IMR-90 (cell line): ENCODE results near the gene PPP2R2D. TPM values are rescaled to one million over a fixed set of nuclear protein-coding genes. Genes with fewer than 3 reads are reported as not detected.

Experiments used
- ATAC-seq: fragments of 200-7000 bp; cut with Tn5 transposase; 2 replicates; pipeline ENCODE4 v1.9.1; 2020; ENCODE audit warnings: low read depth, mild to moderate bottlenecking, moderate library complexity
- BruUV-seq: library from RNA; stranded (reverse); fragments of 400-500 nt; replicated peaks from 2 replicates; lab custom pipeline; 2021; lab: Mats Ljungman, UMichigan
- CTCF ChIA-PET: fragments of 300-600 bp; formaldehyde crosslinking; extraction: SDS; loops from one replicate; lab custom pipeline; 2021; ENCODE audit warnings: antibody characterized with exemption; lab: Yijun Ruan, JAX
- POLR2A ChIA-PET: fragments of 300-600 bp; sonication (Branson Sonifier 250); formaldehyde crosslinking; loops from one replicate; lab custom pipeline; 2022; ENCODE audit warnings: antibody characterized with exemption; ENCODE audit not compliant: unreplicated experiment; lab: Charles Lee
- DNase-seq: peaks from one replicate; pipeline ENCODE4 v3.0.0; 2013
- H2AFZ ChIP-seq: replicated peaks from 2 replicates; pipeline ENCODE3; 2013; ENCODE audit warnings: low read length, mild to moderate bottlenecking; ENCODE audit not compliant: poor library complexity
- H2AK5ac ChIP-seq: 2 replicates; pipeline ENCODE4 v1.6.1; 2013; ENCODE audit warnings: low read depth, low read length, inconsistent platforms
- H2AK9ac ChIP-seq: replicated peaks from 2 replicates; pipeline ENCODE3; 2013; ENCODE audit warnings: mild to moderate bottlenecking, low read depth, low read length, moderate library complexity; ENCODE audit not compliant: poor library complexity
- H2BK120ac ChIP-seq: 2 replicates; pipeline ENCODE4 v1.6.1; 2013; ENCODE audit warnings: low read depth, low read length, inconsistent platforms
- H2BK15ac ChIP-seq: 3 replicates; pipeline ENCODE4 v1.6.1; 2013; ENCODE audit warnings: low read depth, low read length, inconsistent platforms
- H2BK20ac ChIP-seq: 2 replicates; pipeline ENCODE4 v1.6.1; 2013; ENCODE audit warnings: low read depth, mild to moderate bottlenecking, inconsistent platforms, low read length, moderate library complexity
- H2BK5ac ChIP-seq: 2 replicates; pipeline ENCODE4 v1.6.1; 2013; ENCODE audit warnings: mild to moderate bottlenecking, low read depth, low read length, inconsistent platforms; ENCODE audit not compliant: poor library complexity, severe bottlenecking
- H3K14ac ChIP-seq: replicated peaks from 2 replicates; pipeline ENCODE4 v1.6.1; 2013; ENCODE audit warnings: low read depth, low read length, inconsistent platforms
- H3K18ac ChIP-seq: 2 replicates; pipeline ENCODE4 v1.6.1; 2013; ENCODE audit warnings: low read depth, low read length, control low read depth
- H3K23ac ChIP-seq: 2 replicates; pipeline ENCODE4 v1.6.1; 2013; ENCODE audit warnings: low read depth, low read length, inconsistent platforms
- H3K27ac ChIP-seq: 2 replicates; pipeline ENCODE4 v1.5.1; 2013; ENCODE audit warnings: mild to moderate bottlenecking, control low read depth, low read length; ENCODE audit not compliant: insufficient read depth
- H3K27me3 ChIP-seq: 2 replicates; pipeline ENCODE4 v1.6.1; 2013; ENCODE audit warnings: low read length; ENCODE audit not compliant: control insufficient read depth, insufficient read depth
- H3K36me3 ChIP-seq: 2 replicates; pipeline ENCODE4 v1.6.1; 2013; ENCODE audit warnings: low read length, mixed read lengths; ENCODE audit not compliant: control insufficient read depth, insufficient read depth
- H3K4ac ChIP-seq: 2 replicates; pipeline ENCODE4 v1.6.1; 2013; ENCODE audit warnings: low read depth, low read length, inconsistent platforms
- H3K4me1 ChIP-seq: 2 replicates; pipeline ENCODE4 v1.6.1; 2013; ENCODE audit warnings: low read length, mixed read lengths; ENCODE audit not compliant: control insufficient read depth, insufficient read depth
- H3K4me2 ChIP-seq: 2 replicates; pipeline ENCODE4 v1.6.1; 2013; ENCODE audit warnings: low read depth, mild to moderate bottlenecking, control low read depth, low read length, moderate library complexity
- H3K4me3 ChIP-seq: 2 replicates; pipeline ENCODE4 v1.5.1; 2013; ENCODE audit warnings: low read depth, mild to moderate bottlenecking, control low read depth, low read length, moderate library complexity; ENCODE audit not compliant: insufficient read depth
- H3K56ac ChIP-seq: 2 replicates; pipeline ENCODE4 v1.6.1; 2013; ENCODE audit warnings: low read length, inconsistent platforms; ENCODE audit not compliant: insufficient read depth; ENCODE audit errors: extremely low read depth
- H3K79me1 ChIP-seq, 2 experiments: 2 replicates each; pipeline ENCODE4 v1.6.1; 2013; ENCODE audit warnings: low read length in 2 of 2, inconsistent platforms in 1 of 2, low read depth in 1 of 2
- H3K9ac ChIP-seq: 2 replicates; pipeline ENCODE4 v1.6.1; 2013; ENCODE audit warnings: low read depth, low read length, control low read depth
- H3K9me1 ChIP-seq: 2 replicates; pipeline ENCODE4 v1.6.1; 2013; ENCODE audit warnings: low read length, inconsistent platforms; ENCODE audit not compliant: insufficient read depth
- H3K9me3 ChIP-seq: 2 replicates; pipeline ENCODE4 v1.6.1; 2013; ENCODE audit warnings: low read length; ENCODE audit not compliant: control insufficient read depth, insufficient read depth
- H4K20me1 ChIP-seq: 2 replicates; pipeline ENCODE4 v1.6.1; 2013; ENCODE audit warnings: low read length, inconsistent platforms; ENCODE audit not compliant: insufficient read depth
- H4K5ac ChIP-seq: 2 replicates; pipeline ENCODE4 v1.6.1; 2013; ENCODE audit warnings: mild to moderate bottlenecking, low read depth, low read length, control low read depth
- H4K8ac ChIP-seq, 2 experiments: 2 replicates each; pipeline ENCODE4 v1.6.1; 2013; ENCODE audit warnings: low read depth in 2 of 2, low read length in 2 of 2, control low read depth in 1 of 2, inconsistent platforms in 1 of 2
- H4K91ac ChIP-seq: 2 replicates; pipeline ENCODE4 v1.6.1; 2013; ENCODE audit warnings: low read depth, low read length, inconsistent platforms; ENCODE audit not compliant: insufficient read depth
- BHLHE40 ChIP-seq: fragments of 150-350 bp; IDR thresholded peaks from 2 replicates; pipeline ENCODE4 v1.6.1; 2016; ENCODE audit warnings: mild to moderate bottlenecking, low read depth, low read length
- CHD1 ChIP-seq: IDR thresholded peaks from 2 replicates; pipeline ENCODE4 v1.6.1; 2012; ENCODE audit warnings: low read depth, low read length, improper control_type of control experiment
- MAZ ChIP-seq: IDR thresholded peaks from 2 replicates; pipeline ENCODE4 v1.6.1; 2012; ENCODE audit warnings: low read depth, mild to moderate bottlenecking, low read length, improper control_type of control experiment, moderate library complexity, borderline replicate concordance
- RCOR1 ChIP-seq: IDR thresholded peaks from 2 replicates; pipeline ENCODE4 v1.6.1; 2012; ENCODE audit warnings: mild to moderate bottlenecking, low read length, improper control_type of control experiment; ENCODE audit not compliant: insufficient replicate concordance
- WGBS, 2 experiments: methylation state at CpG; one replicate each; pipeline versions ENCODE4 v1.1.5 to v1.1.7; 2013; ENCODE audit warnings: missing lambda C conversion rate in 2 of 2; ENCODE audit not compliant: insufficient read length in 1 of 2; ENCODE audit errors: extremely low coverage in 2 of 2; 5-methylcytosine and 5-hydroxymethylcytosine counted together
- dilution Hi-C: fragments of 300-500 bp; cut with HindIII; formaldehyde crosslinking; loops from one replicate; pipeline ENCODE4 v1.14.3; 2018; ENCODE audit warnings: low sequenced_read_pairs; ENCODE audit not compliant: unreplicated experiment
- in situ Hi-C: fragments of 300-500 bp; cut with MboI; formaldehyde crosslinking; loops from 3 replicates; pipeline ENCODE4 v1.14.3; 2019; ENCODE audit warnings: low sequenced_read_pairs, inconsistent platforms, mixed read lengths
- intact Hi-C: fragments of 100-400 bp; cut with micrococcal nuclease; formaldehyde crosslinking; loops from 2 replicates; pipeline ENCODE4 v1.10.0; 2022
- polyA plus RNA-seq, 3 experiments: library from polyadenylated mRNA; depleted of rRNA; stranded (reverse); fragments of >200 nt; gene quantifications; 2 replicates each; pipeline ENCODE4 v1.2.3, GENCODE V29; 2012; ENCODE audit warnings: low replicate concordance in 1 of 3
- total RNA-seq: library from RNA; depleted of rRNA; stranded (reverse); fragments of >200 nt; gene quantifications from 2 replicates; pipeline ENCODE4 v1.2.3, GENCODE V29; 2012

PPP2R2D gene
- total and polyA plus RNA-seq, 2 of the 4 experiments (the other 2 are of a cell fraction): 22.8 to 23.8 TPM

DNA sequence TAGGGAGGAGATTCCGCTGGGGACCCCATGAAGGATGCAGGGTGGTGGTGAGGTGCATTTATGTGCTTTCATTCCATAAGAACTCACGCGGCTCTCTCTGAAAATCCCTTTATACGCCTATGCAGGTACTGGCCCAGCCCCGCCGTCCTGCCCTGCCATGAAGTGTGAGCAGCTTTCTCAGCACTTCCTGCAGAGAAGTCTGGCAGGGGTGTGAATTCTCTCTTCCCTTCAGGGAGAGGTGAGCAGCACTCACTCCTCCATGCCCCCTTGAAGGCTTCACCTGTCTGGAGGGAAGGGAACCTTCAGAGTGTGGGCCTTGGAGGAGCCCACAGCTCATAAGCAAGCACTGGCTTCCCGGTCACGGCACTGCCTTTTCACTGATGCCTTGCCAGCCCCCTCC lies 34.0 kb downstream of the PPP2R2D start:
- Histone ChIP-seq H3K4ac (no peak overlapping the region), H3K27ac (no peak overlapping the region), H3K4me3 (no peak overlapping the region), H2BK120ac (no peak overlapping the region), H2AK5ac (no peak overlapping the region), H4K91ac (no peak overlapping the region), H4K5ac (no peak overlapping the region), H3K4me1 (no peaks in the 10 kb centered on the region), H2BK20ac (no peak overlapping the region), H2BK15ac (no peak overlapping the region), H3K14ac (no peak overlapping the region), H4K20me1 (peaks cover 40% of the 10 kb centered on the region), H3K36me3 (peaks cover 19% of the 10 kb centered on the region), H2BK5ac (no peak overlapping the region), H3K27me3 (no peaks in the 10 kb centered on the region), H3K9me1 (peaks cover 14% of the 10 kb centered on the region; the same call in 1 of the 2 replicates), H2AFZ (no peak overlapping the region), H3K56ac (no peak overlapping the region), H3K9me3 (no peaks in the 10 kb centered on the region), H3K23ac (no peak overlapping the region), H3K9ac (no peak overlapping the region), H3K79me1 (peaks cover 34 to 73% of the 10 kb centered on the region in 2 experiments), H4K8ac (no peak overlapping the region), H2AK9ac (no peak overlapping the region), H3K18ac (no peak overlapping the region), H3K4me2 (no peak overlapping the region)
- TF ChIP-seq CHD1: no peak
- TF ChIP-seq BHLHE40: no peak
- TF ChIP-seq RCOR1: no peak
- no peak for TF ChIP-seq MAZ
- dilution Hi-C loops (no loop called here), intact Hi-C loops (no loop called here), in situ Hi-C loops (no loop called here)
- no TSS peak for BruUV-seq
- ATAC-seq (no peak), DNase-seq (no peak)
- POLR2A ChIA-PET: no interaction called here
- CTCF ChIA-PET: no interaction called here
- WGBS, 2 experiments: no CpG with 5 or more reads among the region's 8 CpGs
